ENCODE data around the gene OR52H1.

Gene OR52H1

DNA sequence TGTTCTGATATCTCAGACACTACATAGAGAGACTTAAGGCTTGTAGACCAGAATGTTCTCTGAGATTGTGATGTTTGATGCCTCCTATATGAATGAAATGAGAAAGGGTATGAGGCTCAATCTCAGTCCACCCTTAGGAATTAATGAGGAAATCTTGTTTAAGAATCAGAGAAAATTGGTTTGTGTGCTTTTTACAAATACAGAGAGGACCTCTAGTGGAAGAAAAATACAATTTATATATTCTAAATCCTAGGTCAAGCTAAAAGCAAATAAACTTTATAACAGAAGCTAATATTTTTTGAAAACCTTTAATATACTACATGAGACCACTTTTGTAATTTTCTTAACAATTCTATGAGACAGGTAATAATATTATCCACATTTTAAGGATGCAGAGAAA, 5.0 kb upstream of the OR52H1 start:
- TF ChIP-seq, protein P1, sequence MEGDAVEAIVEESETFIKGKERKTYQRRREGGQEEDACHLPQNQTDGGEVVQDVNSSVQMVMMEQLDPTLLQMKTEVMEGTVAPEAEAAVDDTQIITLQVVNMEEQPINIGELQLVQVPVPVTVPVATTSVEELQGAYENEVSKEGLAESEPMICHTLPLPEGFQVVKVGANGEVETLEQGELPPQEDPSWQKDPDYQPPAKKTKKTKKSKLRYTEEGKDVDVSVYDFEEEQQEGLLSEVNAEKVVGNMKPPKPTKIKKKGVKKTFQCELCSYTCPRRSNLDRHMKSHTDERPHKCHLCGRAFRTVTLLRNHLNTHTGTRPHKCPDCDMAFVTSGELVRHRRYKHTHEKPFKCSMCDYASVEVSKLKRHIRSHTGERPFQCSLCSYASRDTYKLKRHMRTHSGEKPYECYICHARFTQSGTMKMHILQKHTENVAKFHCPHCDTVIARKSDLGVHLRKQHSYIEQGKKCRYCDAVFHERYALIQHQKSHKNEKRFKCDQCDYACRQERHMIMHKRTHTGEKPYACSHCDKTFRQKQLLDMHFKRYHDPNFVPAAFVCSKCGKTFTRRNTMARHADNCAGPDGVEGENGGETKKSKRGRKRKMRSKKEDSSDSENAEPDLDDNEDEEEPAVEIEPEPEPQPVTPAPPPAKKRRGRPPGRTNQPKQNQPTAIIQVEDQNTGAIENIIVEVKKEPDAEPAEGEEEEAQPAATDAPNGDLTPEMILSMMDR (conservative IDR thresholded peaks at IDR 0.05), result peak; percentile 39
- H3K27ac ChIP-seq, result no peak overlapping the region

DNA sequence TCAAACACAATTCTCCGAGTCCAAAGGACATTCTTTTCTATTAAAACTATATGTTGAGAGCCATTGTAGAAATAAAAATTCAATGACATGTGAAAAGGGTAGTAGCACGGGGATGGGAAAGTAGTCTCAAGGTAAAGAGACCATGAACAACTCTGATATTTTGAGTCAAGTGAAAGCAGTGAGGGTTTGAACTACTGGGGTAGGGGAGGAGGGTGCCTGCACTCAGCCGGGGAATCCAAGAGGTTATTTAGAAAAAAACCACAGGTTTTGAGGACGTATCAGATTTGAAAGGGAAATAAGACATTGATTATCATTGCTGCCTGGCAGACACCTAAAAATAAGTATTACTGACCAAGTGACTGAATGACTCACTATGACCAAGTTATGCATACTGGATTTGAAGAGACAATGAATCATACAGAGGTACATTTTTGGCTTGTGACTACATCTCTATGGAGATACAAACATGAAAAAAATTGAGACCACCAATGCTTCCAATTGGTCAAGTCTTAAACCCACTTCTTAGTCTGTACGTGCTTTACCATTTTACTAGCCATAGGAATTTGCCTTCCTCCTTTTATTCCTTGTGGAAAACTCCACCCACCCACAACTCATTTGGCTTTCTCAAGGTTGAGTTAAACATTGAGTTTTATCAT, 2.2 kb upstream of the OR52H1 start:
- H3K27ac ChIP-seq, result no peak overlapping the region
- TF ChIP-seq, protein P1 (conservative IDR thresholded peaks at IDR 0.05), result no peak

DNA sequence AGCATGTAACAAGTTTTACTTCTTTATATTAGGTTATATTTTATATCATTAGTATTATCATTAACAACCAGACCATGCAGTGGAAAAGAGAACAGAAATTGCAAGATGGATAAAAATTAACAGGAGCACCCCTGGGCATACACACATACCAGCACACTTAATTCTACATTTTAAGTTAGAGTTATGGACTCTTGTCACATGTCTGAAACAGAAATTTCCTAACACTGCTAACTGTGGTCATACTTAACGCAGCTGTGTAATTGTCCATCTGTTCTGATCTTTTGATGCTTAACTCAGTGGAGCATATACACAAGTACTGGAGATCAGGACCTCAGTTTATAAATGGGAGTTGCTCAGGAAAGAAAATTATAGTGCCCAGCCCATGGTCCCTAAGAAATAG, 358 bp downstream of the OR52H1 start:
- TF ChIP-seq, protein P1 (conservative IDR thresholded peaks at IDR 0.05), result no peak
- H3K27ac ChIP-seq, result no peak overlapping the region

DNA sequence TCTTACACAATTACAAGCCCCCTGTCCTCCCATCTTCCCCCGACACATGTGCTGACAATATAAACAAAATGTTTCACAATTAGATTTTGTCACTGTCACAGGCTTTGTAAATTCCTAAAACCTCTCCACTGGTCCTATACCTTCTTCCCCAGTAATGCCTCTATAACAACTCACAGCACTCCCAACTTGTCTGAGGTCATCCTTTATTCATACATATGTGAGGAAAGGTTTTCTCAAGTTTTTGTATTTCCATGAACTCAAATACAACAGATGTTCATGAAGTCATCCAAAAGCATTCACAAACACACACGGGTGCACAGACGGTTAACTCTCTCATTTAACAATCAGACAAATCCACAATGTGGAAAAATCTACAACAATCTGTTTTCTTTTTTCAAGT, 1.9 kb downstream of the OR52H1 start:
- no peak overlapping the region for H3K27ac ChIP-seq
- TF ChIP-seq, protein P1 (conservative IDR thresholded peaks at IDR 0.05), result no peak

DNA sequence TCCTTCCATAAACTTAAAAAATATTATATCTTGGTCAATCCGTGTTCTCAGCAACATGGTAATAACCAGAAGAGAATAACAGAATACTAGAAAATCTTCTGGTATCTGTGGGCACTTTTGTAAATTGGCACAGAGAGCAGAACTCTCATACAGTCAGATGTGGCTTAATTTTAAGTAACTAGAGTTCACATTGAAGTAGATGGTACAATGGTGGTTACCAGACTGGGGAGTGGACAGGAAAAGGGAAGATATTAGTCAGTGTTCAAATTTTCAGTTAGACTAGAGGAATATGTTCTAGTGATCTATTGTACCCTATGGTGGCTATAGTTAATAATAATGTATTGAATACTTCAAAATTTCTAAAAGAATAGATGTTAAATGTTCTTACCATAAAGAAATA, 6.9 kb downstream of the OR52H1 start:
- TF ChIP-seq, protein P1 (conservative IDR thresholded peaks at IDR 0.05), result no peak
- H3K27ac ChIP-seq, result no peak overlapping the region

DNA sequence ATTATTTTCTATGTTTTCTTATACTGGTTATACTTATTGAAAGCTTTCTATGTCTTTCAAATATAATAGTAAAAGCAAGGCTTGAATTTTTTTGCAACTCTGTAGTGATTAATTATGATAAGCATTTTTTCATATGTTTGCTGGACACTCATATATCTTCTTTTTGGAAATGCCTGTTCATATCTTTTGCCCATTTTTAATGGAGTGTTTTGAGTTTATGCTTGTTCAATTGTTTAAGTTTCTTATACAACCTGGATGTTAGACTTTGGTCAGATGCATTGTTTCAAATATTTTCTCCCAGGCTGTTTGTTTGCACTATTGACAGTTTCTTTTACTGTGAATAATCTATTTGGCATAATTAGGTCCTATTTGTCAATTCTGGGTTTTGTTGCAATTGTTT, 11.9 kb downstream of the OR52H1 start:
- TF ChIP-seq, protein P1 (conservative IDR thresholded peaks at IDR 0.05), result no peak

DNA sequence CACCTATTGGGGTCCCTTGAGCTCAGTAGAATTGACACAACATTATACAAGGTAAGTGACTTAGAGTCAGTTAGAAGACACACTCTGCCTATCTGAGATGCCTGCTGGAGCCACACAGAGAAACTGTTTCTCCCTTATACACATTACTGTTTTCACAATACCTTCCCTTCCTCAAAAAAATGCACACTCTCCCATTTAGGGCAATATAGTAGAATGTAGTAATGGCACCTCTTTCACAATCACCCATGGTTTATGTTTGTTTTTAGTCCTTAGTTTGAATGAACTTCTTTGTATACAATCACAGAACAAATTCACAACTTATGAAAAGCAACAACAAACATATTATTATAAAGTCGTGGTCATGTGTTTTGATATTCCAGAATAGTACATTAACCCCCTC, 14.3 kb downstream of the OR52H1 start:
- H3K27ac ChIP-seq, result no peak overlapping the region
- TF ChIP-seq, protein P1 (conservative IDR thresholded peaks at IDR 0.05), result no peak

More for the DNA sequence above, 11.9 kb downstream of the OR52H1 start:
- no peak overlapping the region for H3K27ac ChIP-seq

Measured in VCaP (cell line).